ENCODE results near the gene KIAA0513. TPM values are rescaled to one million over a fixed set of nuclear protein-coding genes. Genes with fewer than 3 reads are reported as not detected.

The KIAA0513 gene
- total RNA-seq, 1 experiment from 2014 or later = 6.6 TPM

DNA sequence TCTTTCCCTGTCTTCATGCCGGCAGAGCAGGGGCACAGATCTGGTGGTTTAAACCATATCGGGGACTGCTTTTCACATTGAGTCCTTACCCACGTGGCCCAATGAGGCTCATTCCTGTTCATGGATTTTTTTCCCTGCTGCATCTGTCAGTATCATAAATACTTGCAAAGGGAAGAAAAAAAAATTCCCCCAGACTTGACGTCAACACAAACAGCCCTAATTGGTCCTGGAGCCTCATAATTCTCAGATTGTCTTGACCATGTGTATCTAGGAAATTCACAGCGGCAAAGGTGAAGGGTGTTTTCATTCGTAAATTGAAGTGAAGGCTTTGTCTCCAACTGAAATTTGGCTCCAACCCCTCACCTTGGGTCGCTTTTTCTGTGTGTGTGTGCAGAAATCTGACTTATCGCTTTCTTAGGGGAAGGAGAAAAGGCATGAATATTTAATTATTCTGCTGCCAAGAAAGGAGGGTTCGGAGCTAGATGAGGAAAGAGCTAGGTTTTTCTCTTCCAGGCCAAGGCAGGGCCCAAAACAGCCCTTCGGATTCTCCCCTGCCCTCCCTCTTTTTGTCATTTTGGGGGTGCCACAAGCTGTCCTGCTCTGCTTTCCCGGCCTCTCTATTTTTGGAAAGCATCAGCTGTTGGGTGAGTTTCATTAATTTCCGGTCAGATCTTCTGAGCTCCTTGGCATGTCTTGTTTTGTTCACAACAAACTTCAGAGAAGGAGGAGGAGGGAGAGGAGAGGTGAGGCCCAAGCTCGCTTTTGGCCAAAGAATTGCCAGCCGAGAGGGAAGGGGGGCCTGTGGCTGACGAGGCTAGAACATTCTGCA lies 102.5 kb downstream of the KIAA0513 start:
- H3K9me3 ChIP-seq (ENCODE audit: control insufficient read depth in 1 of 2, insufficient read depth in 1 of 2, low read depth in 1 of 2, low read length in 2 of 2) = no peaks in the 10 kb centered on the region
- CTCF ChIA-PET = interaction anchor here (0.8 to 2.7 kb wide), 2 partner anchors 15 kb away, joined by 3 to 8 read pairs; no protein-coding TSS in a partner anchor

More for the DNA sequence above, 102.5 kb downstream of the KIAA0513 start:
- Histone ChIP-seq H4K20me1 (ENCODE audit: insufficient read depth) (no peaks in the 10 kb centered on the region), H3K27me3 (ENCODE audit: insufficient read depth, low read length) (no peaks in the 10 kb centered on the region), H3K79me2 (ENCODE audit: insufficient read depth, low read length) (no peaks in the 10 kb centered on the region), H3K9me2 (ENCODE audit: insufficient read depth) (no peaks in the 10 kb centered on the region), H3K4me3 (replicated peaks in 1 of 2; ENCODE audit: low read depth in 1 of 2, low read length in 2 of 2) (no peak overlapping the region), H3K27ac (ENCODE audit: low read depth, low read length) (no peak overlapping the region), H3K4me1 (ENCODE audit: control insufficient read depth in 1 of 2, insufficient read depth in 2 of 2, low read length in 2 of 2) (peaks cover 9 to 21% of the 10 kb centered on the region in 2 experiments), H3K36me3 (ENCODE audit: control insufficient read depth in 1 of 2, insufficient read depth in 2 of 2, low read length in 2 of 2) (no peaks in the 10 kb centered on the region), H2AFZ (ENCODE audit: low read depth, low read length, poor library complexity, severe bottlenecking) (no peak overlapping the region), H3K4me2 (ENCODE audit: low read length) (no peak overlapping the region), H3K9ac (ENCODE audit: low read length) (no peak overlapping the region)
- ATAC-seq (no peak), DNase-seq (ENCODE audit: low read depth, low spot score) (no peak)
- ChIA-PET POLR2A (no interaction called here), RAD21 (ENCODE audit: low non-redundant PET in 1 of 2, low total read pairs in 2 of 2, uncharacterized antibody in 2 of 2, unreplicated experiment in 2 of 2) (no interaction called here)
- BruUV-seq (replicated peaks) = no TSS peak
- intact Hi-C loops (cut with micrococcal nuclease) = no loop called here
- TF ChIP-seq ATF3 (IDR thresholded peaks at IDR 0.05) (no peak), SIN3A (IDR thresholded peaks at IDR 0.05; ENCODE audit: low read depth) (no peak), ELF1 (IDR thresholded peaks at IDR 0.05; ENCODE audit: borderline replicate concordance, low read depth) (no peak), ZNF274 (IDR thresholded peaks at IDR 0.05; ENCODE audit: low read depth, low read length) (no peak), ZBTB33 (IDR thresholded peaks at IDR 0.05; ENCODE audit: extremely low read depth, insufficient replicate concordance, low read length) (no peak), POLR2AphosphoS5 (IDR thresholded peaks at IDR 0.05; ENCODE audit: low read depth, low read length) (no peak), CBX3 (IDR thresholded peaks at IDR 0.05; ENCODE audit: low read depth) (no peak), EGR1 (IDR thresholded peaks at IDR 0.05; ENCODE audit: low read depth) (no peak), SP1 (IDR thresholded peaks at IDR 0.05; ENCODE audit: low read depth) (no peak), POLR2A (IDR thresholded peaks at IDR 0.05; ENCODE audit: borderline replicate concordance, extremely low read depth, insufficient read depth, insufficient read length) (no peak), RAD21 (IDR thresholded peaks at IDR 0.05; ENCODE audit: low read depth) (no peak), SRF (IDR thresholded peaks at IDR 0.05; ENCODE audit: low read depth) (no peak), FOSL1 (IDR thresholded peaks at IDR 0.05; ENCODE audit: low read depth) (no peak)
- TF ChIP-seq, protein P1, sequence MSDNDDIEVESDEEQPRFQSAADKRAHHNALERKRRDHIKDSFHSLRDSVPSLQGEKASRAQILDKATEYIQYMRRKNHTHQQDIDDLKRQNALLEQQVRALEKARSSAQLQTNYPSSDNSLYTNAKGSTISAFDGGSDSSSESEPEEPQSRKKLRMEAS (IDR thresholded peaks at IDR 0.05) = no peak
- TF ChIP-seq, protein P2, sequence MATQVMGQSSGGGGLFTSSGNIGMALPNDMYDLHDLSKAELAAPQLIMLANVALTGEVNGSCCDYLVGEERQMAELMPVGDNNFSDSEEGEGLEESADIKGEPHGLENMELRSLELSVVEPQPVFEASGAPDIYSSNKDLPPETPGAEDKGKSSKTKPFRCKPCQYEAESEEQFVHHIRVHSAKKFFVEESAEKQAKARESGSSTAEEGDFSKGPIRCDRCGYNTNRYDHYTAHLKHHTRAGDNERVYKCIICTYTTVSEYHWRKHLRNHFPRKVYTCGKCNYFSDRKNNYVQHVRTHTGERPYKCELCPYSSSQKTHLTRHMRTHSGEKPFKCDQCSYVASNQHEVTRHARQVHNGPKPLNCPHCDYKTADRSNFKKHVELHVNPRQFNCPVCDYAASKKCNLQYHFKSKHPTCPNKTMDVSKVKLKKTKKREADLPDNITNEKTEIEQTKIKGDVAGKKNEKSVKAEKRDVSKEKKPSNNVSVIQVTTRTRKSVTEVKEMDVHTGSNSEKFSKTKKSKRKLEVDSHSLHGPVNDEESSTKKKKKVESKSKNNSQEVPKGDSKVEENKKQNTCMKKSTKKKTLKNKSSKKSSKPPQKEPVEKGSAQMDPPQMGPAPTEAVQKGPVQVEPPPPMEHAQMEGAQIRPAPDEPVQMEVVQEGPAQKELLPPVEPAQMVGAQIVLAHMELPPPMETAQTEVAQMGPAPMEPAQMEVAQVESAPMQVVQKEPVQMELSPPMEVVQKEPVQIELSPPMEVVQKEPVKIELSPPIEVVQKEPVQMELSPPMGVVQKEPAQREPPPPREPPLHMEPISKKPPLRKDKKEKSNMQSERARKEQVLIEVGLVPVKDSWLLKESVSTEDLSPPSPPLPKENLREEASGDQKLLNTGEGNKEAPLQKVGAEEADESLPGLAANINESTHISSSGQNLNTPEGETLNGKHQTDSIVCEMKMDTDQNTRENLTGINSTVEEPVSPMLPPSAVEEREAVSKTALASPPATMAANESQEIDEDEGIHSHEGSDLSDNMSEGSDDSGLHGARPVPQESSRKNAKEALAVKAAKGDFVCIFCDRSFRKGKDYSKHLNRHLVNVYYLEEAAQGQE (IDR thresholded peaks at IDR 0.05; ENCODE audit: low read depth) = no peak
- TF ChIP-seq, protein P3, sequence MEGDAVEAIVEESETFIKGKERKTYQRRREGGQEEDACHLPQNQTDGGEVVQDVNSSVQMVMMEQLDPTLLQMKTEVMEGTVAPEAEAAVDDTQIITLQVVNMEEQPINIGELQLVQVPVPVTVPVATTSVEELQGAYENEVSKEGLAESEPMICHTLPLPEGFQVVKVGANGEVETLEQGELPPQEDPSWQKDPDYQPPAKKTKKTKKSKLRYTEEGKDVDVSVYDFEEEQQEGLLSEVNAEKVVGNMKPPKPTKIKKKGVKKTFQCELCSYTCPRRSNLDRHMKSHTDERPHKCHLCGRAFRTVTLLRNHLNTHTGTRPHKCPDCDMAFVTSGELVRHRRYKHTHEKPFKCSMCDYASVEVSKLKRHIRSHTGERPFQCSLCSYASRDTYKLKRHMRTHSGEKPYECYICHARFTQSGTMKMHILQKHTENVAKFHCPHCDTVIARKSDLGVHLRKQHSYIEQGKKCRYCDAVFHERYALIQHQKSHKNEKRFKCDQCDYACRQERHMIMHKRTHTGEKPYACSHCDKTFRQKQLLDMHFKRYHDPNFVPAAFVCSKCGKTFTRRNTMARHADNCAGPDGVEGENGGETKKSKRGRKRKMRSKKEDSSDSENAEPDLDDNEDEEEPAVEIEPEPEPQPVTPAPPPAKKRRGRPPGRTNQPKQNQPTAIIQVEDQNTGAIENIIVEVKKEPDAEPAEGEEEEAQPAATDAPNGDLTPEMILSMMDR (IDR thresholded peaks at IDR 0.05 in 2 of 3, conservative IDR thresholded peaks at IDR 0.05 in 1 of 3; ENCODE audit: borderline replicate concordance in 1 of 3, insufficient read depth in 1 of 3, low read depth in 2 of 3, low read length in 2 of 3) = no peak
